RWPE1 (cell line): ENCODE results near the gene UIMC1.

Experiments used
- CTCF ChIA-PET: fragments of 350-600 bp; sonication (Branson Sonifier 250); formaldehyde crosslinking; extraction: SDS; loops from one replicate; lab custom pipeline; 2021; lab: Yijun Ruan, JAX
- POLR2A ChIA-PET: fragments of 400-600 bp; formaldehyde crosslinking; extraction: SDS; loops from one replicate; lab custom pipeline; 2020; ENCODE audit warnings: antibody characterized with exemption; ENCODE audit not compliant: low non-redundant PET; lab: Yijun Ruan, JAX
- DNase-seq: peaks from one replicate; pipeline ENCODE4 v3.0.0; 2012; ENCODE audit warnings: low spot score
- H3K27ac ChIP-seq: fragments of 450-650 bp; 2 replicates; pipeline ENCODE4 v1.5.1; 2017
- TF ChIP-seq, protein P1 (sequence below): fragments of 450-650 bp; conservative IDR thresholded peaks from 2 replicates; pipeline ENCODE4 v1.5.1; 2017; ENCODE audit warnings: low read depth, mild to moderate bottlenecking

The UIMC1 gene

DNA sequence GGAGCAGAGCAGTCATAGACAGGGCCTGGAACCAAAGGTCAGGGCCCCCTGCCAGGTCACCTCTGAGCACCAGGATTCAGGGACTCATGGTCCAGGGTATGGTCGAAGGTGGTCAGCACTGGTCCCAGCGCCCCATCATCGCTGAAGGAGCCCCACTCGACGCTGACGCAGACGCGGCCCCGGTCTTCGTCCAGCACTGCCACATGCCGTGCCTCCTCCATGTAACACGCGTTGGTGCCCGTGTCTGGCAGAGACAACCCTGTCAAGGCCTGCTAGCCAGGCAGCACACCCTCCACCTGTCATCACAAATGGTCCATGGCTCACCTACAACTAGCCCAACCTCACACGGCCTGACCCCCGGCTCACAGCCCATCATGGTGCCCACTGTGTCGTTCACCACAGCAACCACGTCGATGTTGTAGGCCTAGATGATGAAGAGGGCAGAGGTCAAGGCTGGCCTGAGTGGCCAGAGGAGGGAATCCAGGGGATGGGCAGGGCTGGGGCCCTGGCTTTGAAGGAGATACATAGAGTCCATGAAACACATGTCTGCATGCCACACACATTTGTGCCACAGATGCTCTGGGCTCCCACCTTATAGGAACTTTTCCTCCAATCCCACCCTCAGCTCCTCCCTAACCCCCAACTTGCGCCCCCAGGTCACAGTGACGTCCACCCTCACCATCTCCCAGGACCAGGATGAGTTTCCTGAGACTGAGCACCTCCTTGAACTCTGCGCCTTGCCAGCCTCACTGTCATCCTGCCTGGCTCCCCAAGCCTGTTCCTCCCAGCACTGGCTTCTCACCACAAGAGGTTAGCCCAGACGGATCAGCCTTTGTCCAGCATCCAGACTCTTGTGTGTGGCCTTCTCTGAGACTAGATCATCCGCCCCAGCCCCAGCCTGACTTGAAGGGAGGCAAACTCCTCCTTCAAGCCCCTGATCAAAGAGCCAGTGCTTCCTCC, 117.0 kb downstream of the UIMC1 start:
- CTCF ChIA-PET = interaction anchor here (0.7 kb wide), 1 partner anchor 116 kb away, joined by 3 read pairs; no protein-coding TSS in a partner anchor
- no peak for DNase-seq
- TF ChIP-seq, protein P1, sequence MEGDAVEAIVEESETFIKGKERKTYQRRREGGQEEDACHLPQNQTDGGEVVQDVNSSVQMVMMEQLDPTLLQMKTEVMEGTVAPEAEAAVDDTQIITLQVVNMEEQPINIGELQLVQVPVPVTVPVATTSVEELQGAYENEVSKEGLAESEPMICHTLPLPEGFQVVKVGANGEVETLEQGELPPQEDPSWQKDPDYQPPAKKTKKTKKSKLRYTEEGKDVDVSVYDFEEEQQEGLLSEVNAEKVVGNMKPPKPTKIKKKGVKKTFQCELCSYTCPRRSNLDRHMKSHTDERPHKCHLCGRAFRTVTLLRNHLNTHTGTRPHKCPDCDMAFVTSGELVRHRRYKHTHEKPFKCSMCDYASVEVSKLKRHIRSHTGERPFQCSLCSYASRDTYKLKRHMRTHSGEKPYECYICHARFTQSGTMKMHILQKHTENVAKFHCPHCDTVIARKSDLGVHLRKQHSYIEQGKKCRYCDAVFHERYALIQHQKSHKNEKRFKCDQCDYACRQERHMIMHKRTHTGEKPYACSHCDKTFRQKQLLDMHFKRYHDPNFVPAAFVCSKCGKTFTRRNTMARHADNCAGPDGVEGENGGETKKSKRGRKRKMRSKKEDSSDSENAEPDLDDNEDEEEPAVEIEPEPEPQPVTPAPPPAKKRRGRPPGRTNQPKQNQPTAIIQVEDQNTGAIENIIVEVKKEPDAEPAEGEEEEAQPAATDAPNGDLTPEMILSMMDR = no peak
- H3K27ac ChIP-seq = no peak overlapping the region
- POLR2A ChIA-PET = no interaction called here

DNA sequence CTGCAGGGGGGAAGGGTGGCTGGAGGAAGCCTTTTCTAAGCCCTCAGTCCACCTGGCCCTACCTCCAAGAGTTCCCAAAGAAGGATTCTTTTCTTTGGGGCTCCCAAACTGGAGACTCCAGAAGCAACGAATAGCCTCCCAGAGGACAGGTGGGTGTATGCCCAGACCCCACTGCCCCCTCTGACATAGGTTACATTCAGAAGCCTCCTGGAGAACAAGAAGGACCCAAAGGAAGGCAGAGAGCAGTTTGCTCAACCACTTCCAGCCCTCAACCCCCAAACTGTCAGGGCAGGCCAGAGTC, 117.8 kb downstream of the UIMC1 start:
- CTCF ChIA-PET = no interaction called here
- POLR2A ChIA-PET = no interaction called here
- no peak overlapping the region for H3K27ac ChIP-seq
- DNase-seq = no peak
- TF ChIP-seq, protein P1 = no peak

DNA sequence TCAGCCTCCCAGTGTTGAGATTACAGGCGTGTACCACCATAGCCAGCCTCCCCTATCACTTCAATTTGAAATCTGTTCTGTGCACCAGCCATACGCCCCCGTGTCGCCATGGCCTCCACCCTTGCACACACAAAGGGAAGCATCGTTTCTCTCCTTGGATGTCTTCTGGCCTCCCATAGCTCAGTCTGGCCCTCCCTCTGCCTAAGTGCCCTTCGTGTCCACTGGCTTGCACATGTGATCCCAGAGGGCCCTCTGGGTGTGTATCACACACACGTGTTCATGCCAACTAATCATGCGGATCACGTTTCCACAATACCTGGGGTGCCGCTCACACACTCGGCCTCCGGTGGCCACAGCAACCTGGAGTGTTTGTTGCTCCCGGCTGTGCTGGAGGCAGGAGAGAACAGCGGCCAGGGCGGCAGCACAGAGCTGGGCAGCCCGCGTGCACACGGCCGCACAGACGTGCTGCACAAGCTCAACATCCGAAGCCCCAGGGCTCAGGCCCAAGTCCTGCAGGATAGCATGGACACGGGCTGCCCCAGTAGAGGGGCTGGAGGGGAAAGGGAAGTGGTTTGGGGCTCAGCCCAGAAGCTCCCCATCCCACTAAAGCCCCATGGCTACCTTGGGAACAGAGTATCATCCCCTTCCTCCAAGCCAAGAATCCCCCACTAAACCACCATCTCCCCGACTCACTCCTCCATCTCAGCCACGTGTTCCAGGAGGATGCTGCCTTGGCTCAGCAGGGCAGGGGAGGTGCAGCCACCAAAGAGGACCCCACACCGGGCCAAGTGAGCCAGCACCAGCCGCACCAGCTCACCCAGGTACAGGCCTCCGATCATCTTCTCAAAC, 118.3 kb downstream of the UIMC1 start:
- no peak for DNase-seq
- ChIA-PET POLR2A (no interaction called here), CTCF (interaction anchor here (0.7 kb wide), 1 partner anchor 58 kb away, joined by 3 read pairs; no protein-coding TSS in a partner anchor)
- TF ChIP-seq, protein P1 = no peak
- H3K27ac ChIP-seq = no peak overlapping the region

DNA sequence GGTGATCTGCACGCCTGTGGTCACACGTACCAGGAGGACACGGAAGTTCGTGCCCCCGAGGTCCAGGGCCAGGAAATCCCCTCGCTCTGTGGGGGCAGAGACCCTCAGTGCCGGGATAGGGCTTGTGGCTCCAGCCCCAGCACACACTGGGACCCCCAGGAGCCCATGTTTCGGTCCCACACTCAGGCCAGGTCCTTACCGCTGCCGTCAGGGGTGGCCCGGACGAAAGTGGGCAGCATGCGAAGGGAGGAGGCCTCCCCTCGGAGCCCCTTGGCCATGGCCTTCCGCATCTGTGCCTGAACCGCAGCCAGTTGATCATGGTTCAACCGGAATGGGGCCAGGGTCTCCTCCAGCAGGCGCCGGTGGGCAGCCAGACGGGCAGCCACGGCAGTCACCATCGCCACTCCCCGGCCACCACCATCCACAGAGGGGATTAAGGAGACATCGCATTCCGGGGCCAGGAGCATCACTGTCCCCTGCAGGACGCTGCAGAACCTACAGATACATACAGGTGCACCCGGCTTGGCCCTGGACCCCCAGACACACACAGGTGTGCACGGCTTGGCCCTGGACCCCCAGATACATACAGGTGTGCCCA, 119.2 kb downstream of the UIMC1 start:
- ChIA-PET CTCF (no interaction called here), POLR2A (no interaction called here)
- no peak overlapping the region for H3K27ac ChIP-seq
- no peak for DNase-seq
- TF ChIP-seq, protein P1 = no peak

DNA sequence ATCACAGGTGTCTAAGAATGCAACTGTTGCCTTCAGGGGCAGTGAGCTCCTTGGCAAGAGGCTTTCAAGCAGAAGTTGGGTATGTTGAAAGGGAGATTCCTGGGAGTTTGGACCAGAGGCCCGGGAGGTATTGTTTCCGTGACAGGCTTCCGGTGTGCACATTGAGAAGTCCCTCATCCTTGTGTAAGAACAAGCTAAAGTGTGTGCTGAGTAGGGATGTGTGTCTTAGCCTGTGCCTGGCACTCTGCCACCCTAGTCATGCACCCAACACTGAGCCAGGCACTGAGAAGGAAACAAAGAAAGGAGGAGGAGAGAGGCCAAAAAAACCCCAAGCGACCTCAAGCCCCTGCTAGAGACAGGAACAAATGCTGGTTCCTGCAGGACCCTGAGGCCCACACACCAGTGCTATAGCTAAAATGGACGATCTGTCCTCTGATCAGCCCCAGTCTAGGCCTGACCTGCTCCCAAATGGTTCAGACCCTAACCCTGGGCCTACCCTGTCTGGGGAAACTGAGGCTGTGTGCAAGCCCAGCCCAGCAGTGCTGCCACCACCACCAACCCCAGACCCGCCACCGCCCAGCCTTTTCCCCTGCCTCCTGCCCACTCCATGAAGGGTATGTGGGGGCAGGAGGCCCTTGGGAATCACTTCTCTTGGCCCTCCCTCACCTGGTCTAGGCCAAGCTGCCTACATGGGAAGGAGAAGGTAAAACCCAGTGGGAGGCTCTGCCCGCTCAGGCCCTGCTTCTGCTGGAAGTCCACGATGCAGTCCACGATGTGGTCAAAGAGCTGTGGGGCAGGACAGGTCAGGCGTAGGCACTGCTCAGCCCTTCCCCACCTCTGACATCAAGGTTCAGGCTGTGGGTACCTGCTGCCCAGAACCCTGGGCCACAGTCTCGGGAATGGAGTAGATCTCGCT, 120.0 kb downstream of the UIMC1 start:
- TF ChIP-seq, protein P1 = no peak
- ChIA-PET CTCF (interaction anchor here (0.6 to 0.7 kb wide), 2 partner anchors 150 to 219 kb away, joined by 3 to 7 read pairs; no protein-coding TSS in a partner anchor), POLR2A (no interaction called here)
- no peak overlapping the region for H3K27ac ChIP-seq
- DNase-seq = no peak
